ENCODE results near the gene METTL8. TPM values are rescaled to one million over a fixed set of nuclear protein-coding genes. Genes with fewer than 3 reads are reported as not detected.
"Not testable (repeated sequence)": the region's sequence is repeated elsewhere in the genome, so short reads cannot be mapped to it uniquely, and the experiment has no call there.

The METTL8 gene
- total RNA-seq, 1 experiment from 2014 or later, result 27.7 TPM

GRCh38 chr2:171360905-171361304 is 72.9 kb downstream of the METTL8 start:
- CTCF ChIA-PET, result interaction anchor here (0.7 kb wide), 2 partner anchors 13 to 56 kb away, joined by 3 to 4 read pairs; no protein-coding TSS in a partner anchor
- Histone ChIP-seq H3K27me3 (ENCODE audit: control insufficient read depth, insufficient read depth, low read length) (no peaks in the 10 kb centered on the region), H3K9me3 (ENCODE audit: control insufficient read depth, insufficient read depth, low read depth, low read length) (no peaks in the 10 kb centered on the region), H3K27ac (ENCODE audit: low read length) (no peak overlapping the region), H3K4me1 (ENCODE audit: control insufficient read depth, insufficient read depth, low read length) (no peaks in the 10 kb centered on the region), H3K36me3 (ENCODE audit: control insufficient read depth, insufficient read depth, low read length) (no peaks in the 10 kb centered on the region), H3K4me3 (ENCODE audit: low read depth in 2 of 2, low read length in 2 of 2) (no peak overlapping the region)
- no TSS peak for BruUV-seq (replicated peaks)
- intact Hi-C loops (cut with micrococcal nuclease; ENCODE audit: unreplicated experiment) (no loop called here), in situ Hi-C loops (cut with HindIII; ENCODE audit: low pct_unique_long_range_greater_than_20kb, low sequenced_read_pairs) (no loop called here)
- no peak for TF ChIP-seq TCF7L2 (IDR thresholded peaks at IDR 0.05; ENCODE audit: low read depth, low read length)
- no peak for TF ChIP-seq POLR2AphosphoS5 (IDR thresholded peaks at IDR 0.05; ENCODE audit: low read depth, low read length)
- TF ChIP-seq REST (IDR thresholded peaks at IDR 0.05; ENCODE audit: insufficient read depth in 1 of 2, low read depth in 2 of 2, low read length in 1 of 2), result no peak
- no peak for TF ChIP-seq CTCF (IDR thresholded peaks at IDR 0.05)
- TF ChIP-seq SIN3A (IDR thresholded peaks at IDR 0.05; ENCODE audit: borderline replicate concordance, insufficient read depth, low read depth, low read length), result no peak
- no peak for ATAC-seq
- DNase-seq (ENCODE audit: low read depth, low spot score), result no peak
- POLR2A ChIA-PET, result no interaction called here

DNA sequence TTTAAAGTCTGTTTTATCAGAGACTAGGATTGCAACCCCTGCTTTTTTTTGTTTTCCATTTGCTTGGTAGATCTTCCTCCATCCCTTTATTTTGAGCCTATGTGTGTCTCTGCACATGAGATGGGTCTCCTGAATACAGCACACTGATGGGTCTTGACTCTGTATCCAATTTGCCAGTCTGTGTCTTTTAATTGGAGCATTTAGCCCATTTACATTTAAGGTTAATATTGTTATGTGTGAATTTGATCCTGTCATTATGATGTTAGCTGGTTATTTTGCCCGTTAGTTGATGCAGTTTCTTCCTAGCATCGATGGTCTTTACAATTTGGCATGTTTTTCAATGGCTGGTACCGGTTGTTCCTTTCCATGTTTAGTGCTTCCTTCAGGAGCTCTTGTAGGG is 80.0 kb downstream of the METTL8 start:
- DNase-seq (ENCODE audit: low read depth, low spot score); H3K36me3 ChIP-seq (ENCODE audit: control insufficient read depth, insufficient read depth, low read length); H3K9me3 ChIP-seq (ENCODE audit: control insufficient read depth, insufficient read depth, low read depth, low read length); intact Hi-C loops (cut with micrococcal nuclease; ENCODE audit: unreplicated experiment); BruUV-seq (replicated peaks); in situ Hi-C loops (cut with HindIII; ENCODE audit: low pct_unique_long_range_greater_than_20kb, low sequenced_read_pairs); POLR2A ChIA-PET; CTCF ChIA-PET; H3K27me3 ChIP-seq (ENCODE audit: control insufficient read depth, insufficient read depth, low read length); H3K4me3 ChIP-seq (ENCODE audit: low read depth in 2 of 2, low read length in 2 of 2); H3K27ac ChIP-seq (ENCODE audit: low read length); H3K4me1 ChIP-seq (ENCODE audit: control insufficient read depth, insufficient read depth, low read length); ATAC-seq: not testable (repeated sequence)

DNA sequence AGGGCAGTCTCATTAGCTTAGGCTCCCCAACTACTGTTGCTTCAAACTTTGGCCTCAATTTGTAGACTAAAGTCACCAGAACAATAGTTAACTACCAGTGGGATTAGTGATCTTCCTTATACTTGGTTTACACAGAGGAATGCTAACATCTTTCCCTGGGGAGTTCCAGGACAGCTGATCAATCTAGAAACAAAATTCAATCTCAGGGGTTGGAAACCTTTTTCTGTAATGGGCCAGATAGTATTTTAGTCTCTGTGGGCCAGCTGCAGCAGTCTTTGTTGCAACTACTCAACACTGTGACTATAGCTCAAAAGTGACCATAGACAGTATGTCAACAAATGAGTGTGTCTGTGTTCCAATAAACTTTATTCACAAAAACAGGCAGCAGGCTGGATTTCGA is 85.7 kb downstream of the METTL8 start:
- Histone ChIP-seq H3K9me3 (ENCODE audit: control insufficient read depth, insufficient read depth, low read depth, low read length) (no peaks in the 10 kb centered on the region), H3K4me3 (ENCODE audit: low read depth in 2 of 2, low read length in 2 of 2) (no peak overlapping the region), H3K27me3 (ENCODE audit: control insufficient read depth, insufficient read depth, low read length) (no peaks in the 10 kb centered on the region), H3K27ac (ENCODE audit: low read length) (no peak overlapping the region), H3K36me3 (ENCODE audit: control insufficient read depth, insufficient read depth, low read length) (no peaks in the 10 kb centered on the region), H3K4me1 (ENCODE audit: control insufficient read depth, insufficient read depth, low read length) (peaks cover 18% of the 10 kb centered on the region)
- POLR2A ChIA-PET, result interaction anchor here (0.6 kb wide), 1 partner anchor 65 kb away, joined by 4 read pairs; no protein-coding TSS in a partner anchor
- in situ Hi-C loops (cut with HindIII; ENCODE audit: low pct_unique_long_range_greater_than_20kb, low sequenced_read_pairs) (no loop called here), intact Hi-C loops (cut with micrococcal nuclease; ENCODE audit: unreplicated experiment) (no loop called here)
- no peak for DNase-seq (ENCODE audit: low read depth, low spot score)
- CTCF ChIA-PET, result interaction anchor here (1.0 kb wide), 1 partner anchor 68 kb away, joined by 5 read pairs; no protein-coding TSS in a partner anchor
- BruUV-seq (replicated peaks), result no TSS peak
- ATAC-seq, result no peak; the same call in 1 of the 2 replicates
- no peak for TF ChIP-seq CTCF (IDR thresholded peaks at IDR 0.05)
- TF ChIP-seq POLR2AphosphoS5 (IDR thresholded peaks at IDR 0.05; ENCODE audit: low read depth, low read length), result no peak
- TF ChIP-seq TCF7L2 (IDR thresholded peaks at IDR 0.05; ENCODE audit: low read depth, low read length), result no peak
- no peak for TF ChIP-seq REST (IDR thresholded peaks at IDR 0.05; ENCODE audit: insufficient read depth in 1 of 2, low read depth in 2 of 2, low read length in 1 of 2)
- no peak for TF ChIP-seq SIN3A (IDR thresholded peaks at IDR 0.05; ENCODE audit: borderline replicate concordance, insufficient read depth, low read depth, low read length)
